CD14-positive monocyte (primary cell): ENCODE measurements around the gene PKNOX2. TPM values are rescaled to one million over a fixed set of nuclear protein-coding genes. Genes with fewer than 3 reads are reported as not detected.

ENCODE experiments used
- DNase-seq, 3 donors: peaks; one replicate each; pipeline ENCODE4 v3.0.0-alpha.2; 2011 to 2022
- H2AFZ ChIP-seq: 2 replicates; pipeline ENCODE4 v1.6.0; 2012; ENCODE audit warnings: mild to moderate bottlenecking, low read depth, low read length, inconsistent platforms; ENCODE audit not compliant: insufficient read depth, poor library complexity, severe bottlenecking
- H3K27ac ChIP-seq, 2 donors: 1 replicate in 1 of 2; 2 replicates in 1 of 2; pipeline ENCODE4 v1.5.1; 2012 to 2013; ENCODE audit warnings: low read length in 2 of 2, control low read depth in 1 of 2, inconsistent platforms in 1 of 2, low read depth in 1 of 2, mild to moderate bottlenecking in 1 of 2
- H3K27me3 ChIP-seq, 2 donors: one replicate each; pipeline versions ENCODE4 v1.6.0 to v1.6.1; 2011 to 2013; ENCODE audit warnings: low read length in 2 of 2; ENCODE audit not compliant: control insufficient read depth in 2 of 2, insufficient read depth in 2 of 2
- H3K36me3 ChIP-seq, 2 donors: replicated peaks in 1 of 2; 1 replicate in 1 of 2; 2 replicates in 1 of 2; pipeline versions ENCODE4 v1.5.1 to v1.6.1; 2012 to 2013; ENCODE audit warnings: low read length in 2 of 2, control low read depth in 1 of 2, inconsistent platforms in 1 of 2, mild to moderate bottlenecking in 1 of 2; ENCODE audit not compliant: insufficient read depth in 2 of 2, control insufficient read depth in 1 of 2
- H3K4me1 ChIP-seq, 2 donors: 1 replicate in 1 of 2; 2 replicates in 1 of 2; pipeline versions ENCODE4 v1.5.1 to v1.6.1; 2012 to 2013; ENCODE audit warnings: low read length in 2 of 2, control low read depth in 1 of 2, inconsistent platforms in 1 of 2, mild to moderate bottlenecking in 1 of 2, moderate library complexity in 1 of 2; ENCODE audit not compliant: insufficient read depth in 2 of 2, control insufficient read depth in 1 of 2
- H3K4me2 ChIP-seq: replicated peaks from 2 replicates; pipeline ENCODE3; 2012; ENCODE audit warnings: low read length, moderate library complexity, mild to moderate bottlenecking; ENCODE audit not compliant: poor library complexity, severe bottlenecking; ENCODE audit errors: extremely low read depth
- H3K4me3 ChIP-seq, 3 experiments: fragments of 200-600 bp in 1 of 3; sonication (generic) in 1 of 3; replicated peaks in 1 of 3; 1 replicate in 2 of 3; 2 replicates in 1 of 3; pipeline ENCODE4 v1.5.1; 2011 to 2013; ENCODE audit warnings: low read length in 3 of 3, mild to moderate bottlenecking in 3 of 3, control low read depth in 2 of 3, low read depth in 2 of 3, inconsistent platforms in 1 of 3, moderate library complexity in 1 of 3
- H3K79me2 ChIP-seq: 2 replicates; pipeline ENCODE4 v1.6.0; 2012; ENCODE audit warnings: mild to moderate bottlenecking, control low read depth, inconsistent platforms, low read length, moderate library complexity; ENCODE audit not compliant: insufficient read depth
- H3K9ac ChIP-seq: 2 replicates; pipeline ENCODE4 v1.6.0; 2017; ENCODE audit warnings: low read length, mild to moderate bottlenecking; ENCODE audit not compliant: insufficient read depth, poor library complexity, severe bottlenecking
- H3K9me3 ChIP-seq, 2 donors: replicated peaks in 1 of 2; 1 replicate in 1 of 2; 2 replicates in 1 of 2; pipeline versions ENCODE4 v1.5.1 to v1.6.1; 2012 to 2013; ENCODE audit warnings: low read length in 2 of 2, control low read depth in 1 of 2; ENCODE audit not compliant: control insufficient read depth in 1 of 2, insufficient read depth in 1 of 2
- H4K20me1 ChIP-seq: 2 replicates; pipeline ENCODE4 v1.6.0; 2012; ENCODE audit warnings: mild to moderate bottlenecking, low read length, control low read depth, moderate library complexity; ENCODE audit not compliant: insufficient read depth
- H3K27ac Mint-ChIP-seq, 7 donors: one replicate each; pipeline ENCODE4 v1.8.0; 2020; ENCODE audit warnings: mild to moderate bottlenecking in 7 of 7, mixed read lengths in 7 of 7, moderate library complexity in 6 of 7, inconsistent platforms in 2 of 7
- H3K27me3 Mint-ChIP-seq, 3 donors: one replicate each; pipeline ENCODE4 v1.8.0; 2021 to 2022; ENCODE audit warnings: low read depth in 3 of 3, mild to moderate bottlenecking in 3 of 3, mixed read lengths in 3 of 3, moderate library complexity in 3 of 3, inconsistent platforms in 1 of 3
- H3K36me3 Mint-ChIP-seq, 2 donors: one replicate each; pipeline ENCODE4 v1.8.0; 2020; ENCODE audit warnings: mixed read lengths in 2 of 2, inconsistent platforms in 1 of 2, mild to moderate bottlenecking in 1 of 2
- H3K4me1 Mint-ChIP-seq: one replicate; pipeline ENCODE4 v1.8.0; 2020; ENCODE audit warnings: mild to moderate bottlenecking, mixed read lengths
- H3K4me3 Mint-ChIP-seq, 2 donors: one replicate each; pipeline ENCODE4 v1.8.0; 2020; ENCODE audit warnings: mild to moderate bottlenecking in 2 of 2, mixed read lengths in 2 of 2, moderate library complexity in 1 of 2
- H3K9me3 Mint-ChIP-seq, 7 donors: one replicate each; pipeline ENCODE4 v1.8.0; 2020 to 2022; ENCODE audit warnings: mixed read lengths in 7 of 7, mild to moderate bottlenecking in 6 of 7, moderate library complexity in 6 of 7, inconsistent platforms in 2 of 7
- CTCF ChIP-seq: fragments of 200-600 bp; IDR thresholded peaks from one replicate; pipeline ENCODE4 v1.8.0; 2022; ENCODE audit warnings: antibody characterized with exemption, mild to moderate bottlenecking
- WGBS: methylation state at CpG from one replicate; pipeline ENCODE4 v1.1.5; 2013; ENCODE audit warnings: missing lambda C conversion rate; ENCODE audit not compliant: insufficient coverage; 5-methylcytosine and 5-hydroxymethylcytosine counted together
- intact Hi-C, 2 donors: fragments of 100-400 bp; cut with micrococcal nuclease; formaldehyde crosslinking; loops; one replicate each; pipeline versions ENCODE4 v1.15.0 to v1.15.1; 2023
- polyA plus RNA-seq, 3 donors: library from polyadenylated mRNA; depleted of rRNA in 1 of 3; unstranded in 2 of 3; stranded (reverse) in 1 of 3; fragments of 300-500 nt in 2 of 3; fragments of >200 nt in 1 of 3; fragmentation: Illumina TruSeq in 2 of 3; gene quantifications; 1 replicate in 2 of 3; 2 replicates in 1 of 3; pipeline ENCODE4 v1.2.3, GENCODE V29; 2012 to 2021

The PKNOX2 gene
- polyA plus RNA-seq, 3 donors = not detected

GRCh38 chr11:125132596-125132995, 32.0 kb upstream of the PKNOX2 start:
- Mint-ChIP-seq H3K27me3 (peaks cover 15 to 34% (median 17%) of the 10 kb centered on the region in 3 donors), H3K27ac (no peak overlapping the region), H3K9me3 (peaks cover 0 to 2% (median 0%) of the 10 kb centered on the region in 7 donors), H3K36me3 (no peaks in the 10 kb centered on the region), H3K4me3 (peak overlapping the region in 1 of 2 donors; percentile 17), H3K4me1 (peaks cover 3% of the 10 kb centered on the region)
- Histone ChIP-seq H2AFZ (no peak overlapping the region), H3K4me3 (no peak overlapping the region), H3K36me3 (no peaks in the 10 kb centered on the region), H3K4me2 (no peak overlapping the region), H3K9me3 (no peaks in the 10 kb centered on the region), H4K20me1 (no peaks in the 10 kb centered on the region), H3K27me3 (peaks cover 7 to 12% of the 10 kb centered on the region in 2 donors), H3K9ac (no peak overlapping the region), H3K4me1 (no peaks in the 10 kb centered on the region), H3K79me2 (no peaks in the 10 kb centered on the region), H3K27ac (no peak overlapping the region)
- intact Hi-C loops = no loop called here
- no peak for DNase-seq
- 80% methylated on average over 1 of the region's 7 CpGs for WGBS
- no peak for TF ChIP-seq CTCF

- Mint-ChIP-seq H3K4me3 (no peak overlapping the region), H3K36me3 (no peaks in the 10 kb centered on the region), H3K27ac (no peak overlapping the region), H3K4me1 (peaks cover 3% of the 10 kb centered on the region), H3K27me3 (peaks cover 19 to 35% (median 22%) of the 10 kb centered on the region in 3 donors), H3K9me3 (peaks cover 0 to 3% (median 0%) of the 10 kb centered on the region in 7 donors)
- intact Hi-C loops = no loop called here
- H4K20me1 ChIP-seq = no peaks in the 10 kb centered on the region
- H2AFZ ChIP-seq = no peak overlapping the region
- peaks cover 0 to 16% of the 10 kb centered on the region in 2 donors for H3K27me3 ChIP-seq
- H3K9ac ChIP-seq = no peak overlapping the region
- H3K27ac ChIP-seq = no peak overlapping the region
- no peaks in the 10 kb centered on the region for H3K79me2 ChIP-seq
- DNase-seq = no peak
- no peaks in the 10 kb centered on the region for H3K9me3 ChIP-seq
- no peaks in the 10 kb centered on the region for H3K36me3 ChIP-seq
- no peaks in the 10 kb centered on the region for H3K4me1 ChIP-seq
- TF ChIP-seq CTCF = no peak
- H3K4me3 ChIP-seq = no peak overlapping the region
- H3K4me2 ChIP-seq = no peak overlapping the region
Observed at GRCh38 chr11:125136001-125136400, 28.6 kb upstream of the PKNOX2 start.
